IMR-90 (cell line): ENCODE results near the gene SLC7A10. TPM values are rescaled to one million over a fixed set of nuclear protein-coding genes. Genes with fewer than 3 reads are reported as not detected.

Source experiments
- ATAC-seq: fragments of 200-7000 bp; cut with Tn5 transposase; 2 replicates; pipeline ENCODE4 v1.9.1; 2020; ENCODE audit warnings: low read depth, mild to moderate bottlenecking, moderate library complexity
- BruUV-seq: library from RNA; stranded (reverse); fragments of 400-500 nt; replicated peaks from 2 replicates; lab custom pipeline; 2021; lab: Mats Ljungman, UMichigan
- CTCF ChIA-PET: fragments of 300-600 bp; formaldehyde crosslinking; extraction: SDS; loops from one replicate; lab custom pipeline; 2021; ENCODE audit warnings: antibody characterized with exemption; lab: Yijun Ruan, JAX
- POLR2A ChIA-PET: fragments of 300-600 bp; sonication (Branson Sonifier 250); formaldehyde crosslinking; loops from one replicate; lab custom pipeline; 2022; ENCODE audit warnings: antibody characterized with exemption; ENCODE audit not compliant: unreplicated experiment; lab: Charles Lee
- DNase-seq: peaks from one replicate; pipeline ENCODE4 v3.0.0; 2013
- H2AFZ ChIP-seq: replicated peaks from 2 replicates; pipeline ENCODE3; 2013; ENCODE audit warnings: low read length, mild to moderate bottlenecking; ENCODE audit not compliant: poor library complexity
- H2AK5ac ChIP-seq: 2 replicates; pipeline ENCODE4 v1.6.1; 2013; ENCODE audit warnings: low read depth, low read length, inconsistent platforms
- H2AK9ac ChIP-seq: replicated peaks from 2 replicates; pipeline ENCODE3; 2013; ENCODE audit warnings: mild to moderate bottlenecking, low read depth, low read length, moderate library complexity; ENCODE audit not compliant: poor library complexity
- H2BK120ac ChIP-seq: 2 replicates; pipeline ENCODE4 v1.6.1; 2013; ENCODE audit warnings: low read depth, low read length, inconsistent platforms
- H2BK15ac ChIP-seq: 3 replicates; pipeline ENCODE4 v1.6.1; 2013; ENCODE audit warnings: low read depth, low read length, inconsistent platforms
- H2BK20ac ChIP-seq: 2 replicates; pipeline ENCODE4 v1.6.1; 2013; ENCODE audit warnings: low read depth, mild to moderate bottlenecking, inconsistent platforms, low read length, moderate library complexity
- H2BK5ac ChIP-seq: 2 replicates; pipeline ENCODE4 v1.6.1; 2013; ENCODE audit warnings: mild to moderate bottlenecking, low read depth, low read length, inconsistent platforms; ENCODE audit not compliant: poor library complexity, severe bottlenecking
- H3K14ac ChIP-seq: replicated peaks from 2 replicates; pipeline ENCODE4 v1.6.1; 2013; ENCODE audit warnings: low read depth, low read length, inconsistent platforms
- H3K18ac ChIP-seq: 2 replicates; pipeline ENCODE4 v1.6.1; 2013; ENCODE audit warnings: low read depth, low read length, control low read depth
- H3K23ac ChIP-seq: 2 replicates; pipeline ENCODE4 v1.6.1; 2013; ENCODE audit warnings: low read depth, low read length, inconsistent platforms
- H3K27ac ChIP-seq: 2 replicates; pipeline ENCODE4 v1.5.1; 2013; ENCODE audit warnings: mild to moderate bottlenecking, control low read depth, low read length; ENCODE audit not compliant: insufficient read depth
- H3K27me3 ChIP-seq: 2 replicates; pipeline ENCODE4 v1.6.1; 2013; ENCODE audit warnings: low read length; ENCODE audit not compliant: control insufficient read depth, insufficient read depth
- H3K36me3 ChIP-seq: 2 replicates; pipeline ENCODE4 v1.6.1; 2013; ENCODE audit warnings: low read length, mixed read lengths; ENCODE audit not compliant: control insufficient read depth, insufficient read depth
- H3K4ac ChIP-seq: 2 replicates; pipeline ENCODE4 v1.6.1; 2013; ENCODE audit warnings: low read depth, low read length, inconsistent platforms
- H3K4me1 ChIP-seq: 2 replicates; pipeline ENCODE4 v1.6.1; 2013; ENCODE audit warnings: low read length, mixed read lengths; ENCODE audit not compliant: control insufficient read depth, insufficient read depth
- H3K4me2 ChIP-seq: 2 replicates; pipeline ENCODE4 v1.6.1; 2013; ENCODE audit warnings: low read depth, mild to moderate bottlenecking, control low read depth, low read length, moderate library complexity
- H3K4me3 ChIP-seq: 2 replicates; pipeline ENCODE4 v1.5.1; 2013; ENCODE audit warnings: low read depth, mild to moderate bottlenecking, control low read depth, low read length, moderate library complexity; ENCODE audit not compliant: insufficient read depth
- H3K56ac ChIP-seq: 2 replicates; pipeline ENCODE4 v1.6.1; 2013; ENCODE audit warnings: low read length, inconsistent platforms; ENCODE audit not compliant: insufficient read depth; ENCODE audit errors: extremely low read depth
- H3K79me1 ChIP-seq, 2 experiments: 2 replicates each; pipeline ENCODE4 v1.6.1; 2013; ENCODE audit warnings: low read length in 2 of 2, inconsistent platforms in 1 of 2, low read depth in 1 of 2
- H3K9ac ChIP-seq: 2 replicates; pipeline ENCODE4 v1.6.1; 2013; ENCODE audit warnings: low read depth, low read length, control low read depth
- H3K9me1 ChIP-seq: 2 replicates; pipeline ENCODE4 v1.6.1; 2013; ENCODE audit warnings: low read length, inconsistent platforms; ENCODE audit not compliant: insufficient read depth
- H3K9me3 ChIP-seq: 2 replicates; pipeline ENCODE4 v1.6.1; 2013; ENCODE audit warnings: low read length; ENCODE audit not compliant: control insufficient read depth, insufficient read depth
- H4K20me1 ChIP-seq: 2 replicates; pipeline ENCODE4 v1.6.1; 2013; ENCODE audit warnings: low read length, inconsistent platforms; ENCODE audit not compliant: insufficient read depth
- H4K5ac ChIP-seq: 2 replicates; pipeline ENCODE4 v1.6.1; 2013; ENCODE audit warnings: mild to moderate bottlenecking, low read depth, low read length, control low read depth
- H4K8ac ChIP-seq, 2 experiments: 2 replicates each; pipeline ENCODE4 v1.6.1; 2013; ENCODE audit warnings: low read depth in 2 of 2, low read length in 2 of 2, control low read depth in 1 of 2, inconsistent platforms in 1 of 2
- H4K91ac ChIP-seq: 2 replicates; pipeline ENCODE4 v1.6.1; 2013; ENCODE audit warnings: low read depth, low read length, inconsistent platforms; ENCODE audit not compliant: insufficient read depth
- MAZ ChIP-seq: IDR thresholded peaks from 2 replicates; pipeline ENCODE4 v1.6.1; 2012; ENCODE audit warnings: low read depth, mild to moderate bottlenecking, low read length, improper control_type of control experiment, moderate library complexity, borderline replicate concordance
- WGBS, 2 experiments: methylation state at CpG; one replicate each; pipeline versions ENCODE4 v1.1.5 to v1.1.7; 2013; ENCODE audit warnings: missing lambda C conversion rate in 2 of 2; ENCODE audit not compliant: insufficient read length in 1 of 2; ENCODE audit errors: extremely low coverage in 2 of 2; 5-methylcytosine and 5-hydroxymethylcytosine counted together
- dilution Hi-C: fragments of 300-500 bp; cut with HindIII; formaldehyde crosslinking; loops from one replicate; pipeline ENCODE4 v1.14.3; 2018; ENCODE audit warnings: low sequenced_read_pairs; ENCODE audit not compliant: unreplicated experiment
- in situ Hi-C: fragments of 300-500 bp; cut with MboI; formaldehyde crosslinking; loops from 3 replicates; pipeline ENCODE4 v1.14.3; 2019; ENCODE audit warnings: low sequenced_read_pairs, inconsistent platforms, mixed read lengths
- intact Hi-C: fragments of 100-400 bp; cut with micrococcal nuclease; formaldehyde crosslinking; loops from 2 replicates; pipeline ENCODE4 v1.10.0; 2022
- polyA plus RNA-seq, 3 experiments: library from polyadenylated mRNA; depleted of rRNA; stranded (reverse); fragments of >200 nt; gene quantifications; 2 replicates each; pipeline ENCODE4 v1.2.3, GENCODE V29; 2012; ENCODE audit warnings: low replicate concordance in 1 of 3
- total RNA-seq: library from RNA; depleted of rRNA; stranded (reverse); fragments of >200 nt; gene quantifications from 2 replicates; pipeline ENCODE4 v1.2.3, GENCODE V29; 2012
- TF ChIP-seq, protein P1 (sequence below): conservative IDR thresholded peaks from 2 replicates; pipeline ENCODE4 v1.5.1; 2012; ENCODE audit warnings: mild to moderate bottlenecking, low read depth, low read length, improper control_type of control experiment

The SLC7A10 gene
- total and polyA plus RNA-seq, 2 of the 4 experiments (the other 2 are of a cell fraction) = not detected

DNA sequence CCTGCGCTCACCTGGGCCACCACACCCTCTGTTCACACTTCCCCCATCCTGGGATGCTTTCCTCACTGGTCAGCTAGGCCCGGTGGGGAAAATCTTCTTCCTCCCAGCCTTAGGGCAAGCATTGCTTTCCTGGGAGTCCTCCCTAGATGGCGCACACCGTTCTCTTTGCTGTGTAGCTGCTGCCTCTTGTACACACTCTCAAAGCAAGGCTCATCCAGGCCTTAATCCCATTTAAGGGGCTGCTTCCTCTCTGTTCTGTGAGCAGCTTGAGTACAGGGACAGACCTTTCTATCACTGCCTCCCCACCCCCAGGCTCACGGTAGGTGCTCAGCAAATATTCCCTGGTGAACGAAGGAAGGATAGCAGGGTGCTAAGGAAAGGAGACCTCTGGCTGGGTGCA, 11.1 kb downstream of the SLC7A10 start:
- ChIA-PET POLR2A (no interaction called here), CTCF (interaction anchor here (1.0 to 1.3 kb wide), 2 partner anchors 10 to 192 kb away, joined by 3 to 4 read pairs; no protein-coding TSS in a partner anchor)
- Histone ChIP-seq H3K27ac (no peak overlapping the region), H4K20me1 (no peaks in the 10 kb centered on the region; the same call in 1 of the 2 replicates), H2BK5ac (no peak overlapping the region), H3K56ac (no peak overlapping the region), H3K4me2 (no peak overlapping the region), H3K23ac (no peak overlapping the region), H4K5ac (no peak overlapping the region), H3K9me1 (no peaks in the 10 kb centered on the region), H3K9me3 (no peaks in the 10 kb centered on the region), H2BK120ac (no peak overlapping the region), H2AFZ (no peak overlapping the region), H4K8ac (no peak overlapping the region), H3K9ac (no peak overlapping the region), H3K4ac (no peak overlapping the region), H3K4me1 (no peaks in the 10 kb centered on the region), H2BK15ac (no peak overlapping the region), H2AK5ac (no peak overlapping the region), H4K91ac (no peak overlapping the region), H2AK9ac (no peak overlapping the region), H2BK20ac (no peak overlapping the region), H3K14ac (no peak overlapping the region), H3K4me3 (no peak overlapping the region), H3K36me3 (no peaks in the 10 kb centered on the region), H3K79me1 (no peaks in the 10 kb centered on the region), H3K27me3 (peaks cover 7% of the 10 kb centered on the region; the same call in 1 of the 2 replicates), H3K18ac (no peak overlapping the region)
- no TSS peak for BruUV-seq
- intact Hi-C loops = no loop called here
- ATAC-seq (peak; percentile 84), DNase-seq (peak; percentile 35)
- in situ Hi-C loops = no loop called here
- TF ChIP-seq, protein P1, sequence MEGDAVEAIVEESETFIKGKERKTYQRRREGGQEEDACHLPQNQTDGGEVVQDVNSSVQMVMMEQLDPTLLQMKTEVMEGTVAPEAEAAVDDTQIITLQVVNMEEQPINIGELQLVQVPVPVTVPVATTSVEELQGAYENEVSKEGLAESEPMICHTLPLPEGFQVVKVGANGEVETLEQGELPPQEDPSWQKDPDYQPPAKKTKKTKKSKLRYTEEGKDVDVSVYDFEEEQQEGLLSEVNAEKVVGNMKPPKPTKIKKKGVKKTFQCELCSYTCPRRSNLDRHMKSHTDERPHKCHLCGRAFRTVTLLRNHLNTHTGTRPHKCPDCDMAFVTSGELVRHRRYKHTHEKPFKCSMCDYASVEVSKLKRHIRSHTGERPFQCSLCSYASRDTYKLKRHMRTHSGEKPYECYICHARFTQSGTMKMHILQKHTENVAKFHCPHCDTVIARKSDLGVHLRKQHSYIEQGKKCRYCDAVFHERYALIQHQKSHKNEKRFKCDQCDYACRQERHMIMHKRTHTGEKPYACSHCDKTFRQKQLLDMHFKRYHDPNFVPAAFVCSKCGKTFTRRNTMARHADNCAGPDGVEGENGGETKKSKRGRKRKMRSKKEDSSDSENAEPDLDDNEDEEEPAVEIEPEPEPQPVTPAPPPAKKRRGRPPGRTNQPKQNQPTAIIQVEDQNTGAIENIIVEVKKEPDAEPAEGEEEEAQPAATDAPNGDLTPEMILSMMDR = peak; percentile 34
- TF ChIP-seq MAZ = no peak
- dilution Hi-C loops = no loop called here
- WGBS, 2 experiments = 20% methylated on average over 1 of the region's 6 CpGs; no CpG with 5 or more reads in 1 of the 2 experiments
